Measurements from ENCODE around the gene SH3GL1.

SH3GL1 gene

DNA sequence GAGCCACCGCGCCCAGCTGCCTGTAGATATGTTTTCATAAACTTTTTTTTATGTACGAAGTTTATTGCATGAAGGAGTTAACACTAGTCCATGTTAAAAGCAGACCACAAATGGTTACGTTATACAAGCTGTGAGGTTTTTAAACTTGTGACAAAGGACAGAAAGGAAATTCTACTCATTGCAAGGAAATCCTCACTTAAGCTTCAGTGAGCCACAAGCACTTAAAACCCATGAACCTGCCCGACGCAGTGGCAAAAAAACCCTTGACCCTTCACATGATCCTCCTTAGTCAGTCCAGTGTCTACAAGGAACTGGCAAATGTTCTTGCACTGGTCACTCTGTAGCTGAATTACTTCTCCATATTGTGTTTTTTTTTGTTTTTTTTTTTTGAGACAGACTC, 52.8 kb downstream of the SH3GL1 start:
- no peak overlapping the region for H3K27ac ChIP-seq (ENCODE audit: low read length, poor library complexity, severe bottlenecking)

DNA sequence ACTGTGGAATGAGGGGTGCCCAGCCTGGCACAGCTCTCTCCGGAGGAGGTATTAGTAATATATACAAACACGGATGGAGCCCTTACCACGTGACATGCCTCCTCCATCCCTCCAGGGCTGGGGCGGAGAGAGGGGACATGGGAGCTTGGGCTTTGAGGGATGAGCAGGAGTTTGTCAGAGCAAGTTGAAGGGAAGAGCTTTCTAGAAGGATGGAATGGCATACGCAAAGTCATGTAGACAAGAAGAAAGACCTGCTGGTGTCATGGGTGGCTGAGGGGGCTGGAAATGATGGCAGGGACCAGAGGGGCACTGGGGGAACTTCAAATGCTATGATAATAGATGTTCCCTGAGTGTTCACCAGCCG, 54.3 kb downstream of the SH3GL1 start:
- Histone ChIP-seq H3K79me1 (replicated peaks; ENCODE audit: low read length, poor library complexity, severe bottlenecking) (peaks cover 13% of the 10 kb centered on the region), H3K36me3 (ENCODE audit: control insufficient read depth in 1 of 2, insufficient read depth in 2 of 2, low read depth in 1 of 2, low read length in 2 of 2) (peaks cover 4 to 17% of the 10 kb centered on the region in 2 experiments), H2BK12ac (ENCODE audit: low read length in 2 of 2) (no peak overlapping the region), H3K18ac (ENCODE audit: low read depth in 1 of 2, low read length in 2 of 2) (no peak overlapping the region), H3K4me1 (ENCODE audit: control insufficient read depth, insufficient read depth, low read depth, low read length) (peaks cover 12% of the 10 kb centered on the region), H3K4me2 (ENCODE audit: low read length, poor library complexity, severe bottlenecking) (no peak overlapping the region), H2BK15ac (ENCODE audit: low read depth, poor library complexity, severe bottlenecking) (peak overlapping the region; percentile 23), H3K4ac (ENCODE audit: low read depth in 1 of 2, low read length in 2 of 2) (no peak overlapping the region), H4K8ac (ENCODE audit: low read length) (no peak overlapping the region), H2BK5ac (ENCODE audit: low read depth, low read length, poor library complexity, severe bottlenecking) (no peak overlapping the region), H2AFZ (ENCODE audit: low read depth, low read length) (no peak overlapping the region), H3K14ac (ENCODE audit: low read length in 2 of 2) (no peak overlapping the region), H3K9me3 (ENCODE audit: control insufficient read depth, low read length) (no peaks in the 10 kb centered on the region), H3K9ac (ENCODE audit: low read length) (no peak overlapping the region), H2AK5ac (ENCODE audit: low read length, severe bottlenecking) (no peak overlapping the region), H4K91ac (ENCODE audit: low read length) (no peak overlapping the region), H3K27me3 (ENCODE audit: control insufficient read depth in 1 of 2, insufficient read depth in 1 of 2, low read length in 2 of 2) (no peaks in the 10 kb centered on the region), H3K23ac (ENCODE audit: low read length in 2 of 2) (no peak overlapping the region), H3K4me3 (ENCODE audit: insufficient read depth in 1 of 2, low read depth in 1 of 2, low read length in 2 of 2) (no peak overlapping the region), H3K27ac (ENCODE audit: low read length, poor library complexity, severe bottlenecking) (no peak overlapping the region), H2BK120ac (ENCODE audit: low read depth, low read length) (no peak overlapping the region)
- no peak for DNase-seq
- 89% methylated on average over 6 of the region's 6 CpGs for WGBS

More for the DNA sequence above, 52.8 kb downstream of the SH3GL1 start:
- no peak overlapping the region for H2AK5ac ChIP-seq (ENCODE audit: low read length, severe bottlenecking)
- no peak overlapping the region for H3K4me2 ChIP-seq (ENCODE audit: low read length, poor library complexity, severe bottlenecking)
- H3K23ac ChIP-seq (ENCODE audit: low read length in 2 of 2) = no peak overlapping the region
- WGBS = 10% methylated on average over 3 of the region's 6 CpGs
- H2BK12ac ChIP-seq (ENCODE audit: low read length in 2 of 2) = no peak overlapping the region
- H2BK120ac ChIP-seq (ENCODE audit: low read depth, low read length) = no peak overlapping the region
- H3K4me1 ChIP-seq (ENCODE audit: control insufficient read depth, insufficient read depth, low read depth, low read length) = peaks cover 7% of the 10 kb centered on the region
- no peak overlapping the region for H4K91ac ChIP-seq (ENCODE audit: low read length)
- no peaks in the 10 kb centered on the region for H3K9me3 ChIP-seq (ENCODE audit: control insufficient read depth, low read length)
- H3K27me3 ChIP-seq (ENCODE audit: control insufficient read depth in 1 of 2, insufficient read depth in 1 of 2, low read length in 2 of 2) = no peaks in the 10 kb centered on the region
- H3K4ac ChIP-seq (ENCODE audit: low read depth in 1 of 2, low read length in 2 of 2) = no peak overlapping the region
- no peak overlapping the region for H2AFZ ChIP-seq (ENCODE audit: low read depth, low read length)
- H3K18ac ChIP-seq (ENCODE audit: low read depth in 1 of 2, low read length in 2 of 2) = no peak overlapping the region
- H3K9ac ChIP-seq (ENCODE audit: low read length) = no peak overlapping the region
- H3K79me1 ChIP-seq (replicated peaks; ENCODE audit: low read length, poor library complexity, severe bottlenecking) = peaks cover 12% of the 10 kb centered on the region
- peaks cover 4 to 17% of the 10 kb centered on the region in 2 experiments for H3K36me3 ChIP-seq (ENCODE audit: control insufficient read depth in 1 of 2, insufficient read depth in 2 of 2, low read depth in 1 of 2, low read length in 2 of 2)
- DNase-seq = peak; percentile 98
- H2BK5ac ChIP-seq (ENCODE audit: low read depth, low read length, poor library complexity, severe bottlenecking) = no peak overlapping the region
- no peak overlapping the region for H4K8ac ChIP-seq (ENCODE audit: low read length)
- no peak overlapping the region for H3K14ac ChIP-seq (ENCODE audit: low read length in 2 of 2)
- H3K4me3 ChIP-seq (ENCODE audit: insufficient read depth in 1 of 2, low read depth in 1 of 2, low read length in 2 of 2) = no peak overlapping the region
- no peak overlapping the region for H2BK15ac ChIP-seq (ENCODE audit: low read depth, poor library complexity, severe bottlenecking)

DNA sequence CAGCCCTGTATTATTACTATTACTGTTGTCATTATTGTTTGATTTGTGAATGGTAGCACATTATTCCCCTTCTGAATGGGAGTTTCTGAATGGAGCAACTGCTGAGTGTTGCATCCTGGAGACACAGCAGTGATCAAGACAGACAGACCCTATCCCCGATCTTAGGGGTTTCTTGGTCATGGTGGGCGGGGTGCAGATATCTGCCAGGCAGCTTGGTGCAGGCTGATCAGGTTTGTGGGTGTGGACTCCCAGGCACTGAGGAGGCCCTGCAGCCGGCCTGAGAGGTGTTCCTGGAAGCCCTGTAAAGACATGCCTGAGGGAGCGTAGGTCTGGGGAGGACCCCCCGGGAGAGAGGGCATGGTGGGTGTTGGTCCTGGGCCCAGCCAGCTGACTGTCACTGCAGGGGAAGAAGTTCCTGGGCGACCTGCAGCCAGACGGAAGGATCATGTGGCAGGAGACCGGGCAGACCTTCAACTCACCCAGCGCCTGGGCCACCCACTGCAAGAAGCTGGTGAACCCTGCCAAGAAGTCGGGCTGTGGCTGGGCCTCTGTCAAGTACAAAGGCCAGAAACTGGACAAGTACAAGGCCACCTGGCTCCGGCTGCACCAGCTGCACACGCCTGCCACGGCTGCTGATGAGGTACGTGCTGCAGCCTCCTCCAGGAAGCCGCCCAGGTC, 54.9 kb downstream of the SH3GL1 start:
- no peak overlapping the region for H3K4me2 ChIP-seq (ENCODE audit: low read length, poor library complexity, severe bottlenecking)

DNA sequence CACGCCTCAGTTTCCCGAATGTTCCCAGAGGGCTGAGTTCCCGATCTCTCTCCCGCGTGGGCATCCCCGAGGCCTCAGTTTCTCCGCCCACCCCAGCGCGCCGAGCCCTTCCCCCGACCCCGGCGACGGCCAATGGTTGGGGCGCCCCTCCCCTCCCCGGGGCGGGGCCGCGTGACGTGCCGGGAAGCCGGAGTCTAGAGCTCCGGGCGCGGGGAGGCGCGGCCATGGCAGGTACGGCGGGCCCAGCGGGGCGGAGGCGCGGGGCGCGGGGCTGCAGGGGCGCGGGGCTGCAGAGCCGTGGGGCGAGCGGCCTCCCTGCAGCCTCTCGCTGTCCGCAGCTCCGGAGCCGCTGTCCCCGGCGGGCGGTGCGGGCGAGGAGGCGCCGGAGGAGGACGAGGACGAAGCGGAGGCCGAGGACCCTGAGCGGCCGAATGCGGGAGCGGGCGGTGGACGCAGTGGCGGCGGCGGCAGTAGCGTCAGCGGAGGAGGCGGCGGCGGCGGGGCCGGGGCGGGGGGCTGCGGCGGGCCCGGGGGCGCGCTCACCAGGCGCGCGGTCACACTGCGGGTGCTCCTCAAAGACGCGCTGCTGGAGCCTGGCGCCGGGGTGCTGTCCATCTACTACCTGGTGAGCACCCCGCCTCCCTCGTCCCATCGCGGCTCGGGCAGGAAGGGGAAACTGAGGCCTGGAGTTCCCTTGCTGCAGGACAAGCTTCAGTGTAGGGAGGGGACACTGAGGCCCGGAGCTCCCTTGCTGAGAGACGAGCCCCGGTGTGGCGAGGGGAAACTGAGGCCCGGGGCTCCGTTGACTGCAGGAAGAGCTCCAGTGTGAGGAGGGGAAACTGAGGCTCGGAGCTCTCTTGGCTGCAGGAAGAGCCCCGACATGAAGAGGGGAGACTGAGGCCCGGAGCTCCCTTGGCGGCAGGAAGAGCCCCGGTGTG, 56.7 kb downstream of the SH3GL1 start, which contains the start of gene MPND:
MPND (plus strand) TSS at position 193 of the 938 bp plus-strand sequence; CDS start at position 225, 32 bp downstream.
- Histone ChIP-seq H2BK5ac (ENCODE audit: low read depth, low read length, poor library complexity, severe bottlenecking) (peak within 1 kb of the TSS; percentile 15), H3K14ac (ENCODE audit: low read length in 2 of 2) (peak within 1 kb of the TSS in 1 of 2 experiments; percentile 68), H3K4me3 (ENCODE audit: insufficient read depth in 1 of 2, low read depth in 1 of 2, low read length in 2 of 2) (peak within 1 kb of the TSS; percentile 95 to 96), H3K9ac (ENCODE audit: low read length) (peak within 1 kb of the TSS; percentile 86), H3K4me1 (ENCODE audit: control insufficient read depth, insufficient read depth, low read depth, low read length) (peaks cover 15% of the 10 kb centered on the region), H3K18ac (ENCODE audit: low read depth in 1 of 2, low read length in 2 of 2) (peak within 1 kb of the TSS; percentile 33 to 96), H3K4ac (ENCODE audit: low read depth in 1 of 2, low read length in 2 of 2) (peak within 1 kb of the TSS; percentile 7 to 79), H2AK5ac (ENCODE audit: low read length, severe bottlenecking) (peak within 1 kb of the TSS; percentile 15), H2BK15ac (ENCODE audit: low read depth, poor library complexity, severe bottlenecking) (peak within 1 kb of the TSS; percentile 17), H4K8ac (ENCODE audit: low read length) (peak within 1 kb of the TSS; percentile 96), H3K9me3 (ENCODE audit: control insufficient read depth, low read length) (no peaks in the 10 kb centered on the region), H3K4me2 (ENCODE audit: low read length, poor library complexity, severe bottlenecking) (peak within 1 kb of the TSS; percentile 91), H3K23ac (ENCODE audit: low read length in 2 of 2) (peak within 1 kb of the TSS in 1 of 2 experiments; percentile 96), H4K91ac (ENCODE audit: low read length) (peak within 1 kb of the TSS; percentile 50), H3K27ac (ENCODE audit: low read length, poor library complexity, severe bottlenecking) (peak within 1 kb of the TSS; percentile 87), H2BK120ac (ENCODE audit: low read depth, low read length) (no peak within 1 kb of the TSS), H3K36me3 (ENCODE audit: control insufficient read depth in 1 of 2, insufficient read depth in 2 of 2, low read depth in 1 of 2, low read length in 2 of 2) (peaks cover 4 to 7% of the 10 kb centered on the region in 2 experiments), H3K27me3 (ENCODE audit: control insufficient read depth in 1 of 2, insufficient read depth in 1 of 2, low read length in 2 of 2) (no peaks in the 10 kb centered on the region), H2BK12ac (ENCODE audit: low read length in 2 of 2) (peak within 1 kb of the TSS in 1 of 2 experiments; percentile 92), H3K79me1 (replicated peaks; ENCODE audit: low read length, poor library complexity, severe bottlenecking) (peaks cover 13% of the 10 kb centered on the region), H2AFZ (ENCODE audit: low read depth, low read length) (peak within 1 kb of the TSS; percentile 100)
- peak; percentile 84 for DNase-seq
- WGBS = 12% methylated on average over 60 of the region's 101 CpGs

More for the DNA sequence above, 54.9 kb downstream of the SH3GL1 start:
- H2BK15ac ChIP-seq (ENCODE audit: low read depth, poor library complexity, severe bottlenecking) = peak overlapping the region; percentile 23
- H3K9ac ChIP-seq (ENCODE audit: low read length) = no peak overlapping the region
- no peaks in the 10 kb centered on the region for H3K9me3 ChIP-seq (ENCODE audit: control insufficient read depth, low read length)
- no peak overlapping the region for H4K91ac ChIP-seq (ENCODE audit: low read length)
- H3K79me1 ChIP-seq (replicated peaks; ENCODE audit: low read length, poor library complexity, severe bottlenecking) = peaks cover 13% of the 10 kb centered on the region
- H2BK120ac ChIP-seq (ENCODE audit: low read depth, low read length) = no peak overlapping the region
- H2AFZ ChIP-seq (ENCODE audit: low read depth, low read length) = no peak overlapping the region
- no peak overlapping the region for H3K18ac ChIP-seq (ENCODE audit: low read depth in 1 of 2, low read length in 2 of 2)
- no peak overlapping the region for H3K4me3 ChIP-seq (ENCODE audit: insufficient read depth in 1 of 2, low read depth in 1 of 2, low read length in 2 of 2)
- no peak overlapping the region for H2AK5ac ChIP-seq (ENCODE audit: low read length, severe bottlenecking)
- no peak overlapping the region for H2BK5ac ChIP-seq (ENCODE audit: low read depth, low read length, poor library complexity, severe bottlenecking)
- peaks cover 12% of the 10 kb centered on the region for H3K4me1 ChIP-seq (ENCODE audit: control insufficient read depth, insufficient read depth, low read depth, low read length)
- H4K8ac ChIP-seq (ENCODE audit: low read length) = no peak overlapping the region
- H3K23ac ChIP-seq (ENCODE audit: low read length in 2 of 2) = no peak overlapping the region
- no peak for DNase-seq
- H2BK12ac ChIP-seq (ENCODE audit: low read length in 2 of 2) = no peak overlapping the region
- H3K4ac ChIP-seq (ENCODE audit: low read depth in 1 of 2, low read length in 2 of 2) = no peak overlapping the region
- peaks cover 4 to 13% of the 10 kb centered on the region in 2 experiments for H3K36me3 ChIP-seq (ENCODE audit: control insufficient read depth in 1 of 2, insufficient read depth in 2 of 2, low read depth in 1 of 2, low read length in 2 of 2)
- H3K27ac ChIP-seq (ENCODE audit: low read length, poor library complexity, severe bottlenecking) = no peak overlapping the region
- no peaks in the 10 kb centered on the region for H3K27me3 ChIP-seq (ENCODE audit: control insufficient read depth in 1 of 2, insufficient read depth in 1 of 2, low read length in 2 of 2)
- H3K14ac ChIP-seq (ENCODE audit: low read length in 2 of 2) = no peak overlapping the region
- 95% methylated on average over 15 of the region's 15 CpGs for WGBS

Measured in mesenchymal stem cell (in vitro differentiated cells and primary cell).